ENCODE results near the gene ATP6V1B1. TPM values are rescaled to one million over a fixed set of nuclear protein-coding genes. Genes with fewer than 3 reads are reported as not detected.

ATP6V1B1 gene
- total and polyA plus RNA-seq, 2 of the 13 experiments (the other 11 are each of a cell fraction or from before 2014, with no cell fraction given), result 0.58 to 1.6 TPM

- Histone ChIP-seq H3K36me3 (replicated peaks in 1 of 2; ENCODE audit: control insufficient read depth in 1 of 2, insufficient read depth in 2 of 2, low read length in 2 of 2) (peaks cover 16 to 17% of the 10 kb centered on the region in 2 experiments), H3K4me1 (ENCODE audit: insufficient read depth, low read length) (peaks cover 3% of the 10 kb centered on the region), H4K20me1 (ENCODE audit: insufficient read depth, low read length) (no peaks in the 10 kb centered on the region), H3K9me3 (ENCODE audit: low read length) (no peaks in the 10 kb centered on the region), H3K27ac (ENCODE audit: extremely low read length, insufficient read depth, low read length) (no peak overlapping the region), H3K9ac (ENCODE audit: insufficient read depth, low read depth, low read length) (no peak overlapping the region), H3K4me2 (ENCODE audit: low read depth, low read length) (no peak overlapping the region), H3K27me3 (ENCODE audit: control insufficient read depth in 1 of 2, insufficient read depth in 2 of 2, low read length in 2 of 2) (no peaks in the 10 kb centered on the region), H3K79me2 (ENCODE audit: insufficient read depth, low read length) (no peaks in the 10 kb centered on the region), H2AFZ (ENCODE audit: low read length) (no peak overlapping the region), H3K4me3 (replicated peaks in 1 of 3; ENCODE audit: insufficient read depth in 1 of 3, low read depth in 2 of 3, low read length in 3 of 3) (no peak overlapping the region)
- WGBS (ENCODE audit: low lambda C conversion rate), result 95% methylated on average over 3 of the region's 3 CpGs
- TF ChIP-seq PPARG (CRISPR knock-in tag; conservative IDR thresholded peaks at IDR 0.05), result no peak
- TF ChIP-seq, protein P1, sequence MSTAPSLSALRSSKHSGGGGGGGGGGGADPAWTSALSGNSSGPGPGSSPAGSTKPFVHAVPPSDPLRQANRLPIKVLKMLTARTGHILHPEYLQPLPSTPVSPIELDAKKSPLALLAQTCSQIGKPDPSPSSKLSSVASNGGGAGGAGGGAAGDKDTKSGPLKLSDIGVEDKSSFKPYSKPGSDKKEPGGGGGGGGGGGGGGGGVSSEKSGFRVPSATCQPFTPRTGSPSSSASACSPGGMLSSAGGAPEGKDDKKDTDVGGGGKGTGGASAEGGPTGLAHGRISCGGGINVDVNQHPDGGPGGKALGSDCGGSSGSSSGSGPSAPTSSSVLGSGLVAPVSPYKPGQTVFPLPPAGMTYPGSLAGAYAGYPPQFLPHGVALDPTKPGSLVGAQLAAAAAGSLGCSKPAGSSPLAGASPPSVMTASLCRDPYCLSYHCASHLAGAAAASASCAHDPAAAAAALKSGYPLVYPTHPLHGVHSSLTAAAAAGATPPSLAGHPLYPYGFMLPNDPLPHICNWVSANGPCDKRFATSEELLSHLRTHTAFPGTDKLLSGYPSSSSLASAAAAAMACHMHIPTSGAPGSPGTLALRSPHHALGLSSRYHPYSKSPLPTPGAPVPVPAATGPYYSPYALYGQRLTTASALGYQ (CRISPR knock-in tag; IDR thresholded peaks at IDR 0.05), result no peak
- TF ChIP-seq SAP130 (CRISPR knock-in tag; IDR thresholded peaks at IDR 0.05; ENCODE audit: low read depth), result no peak
- TF ChIP-seq, protein P2, sequence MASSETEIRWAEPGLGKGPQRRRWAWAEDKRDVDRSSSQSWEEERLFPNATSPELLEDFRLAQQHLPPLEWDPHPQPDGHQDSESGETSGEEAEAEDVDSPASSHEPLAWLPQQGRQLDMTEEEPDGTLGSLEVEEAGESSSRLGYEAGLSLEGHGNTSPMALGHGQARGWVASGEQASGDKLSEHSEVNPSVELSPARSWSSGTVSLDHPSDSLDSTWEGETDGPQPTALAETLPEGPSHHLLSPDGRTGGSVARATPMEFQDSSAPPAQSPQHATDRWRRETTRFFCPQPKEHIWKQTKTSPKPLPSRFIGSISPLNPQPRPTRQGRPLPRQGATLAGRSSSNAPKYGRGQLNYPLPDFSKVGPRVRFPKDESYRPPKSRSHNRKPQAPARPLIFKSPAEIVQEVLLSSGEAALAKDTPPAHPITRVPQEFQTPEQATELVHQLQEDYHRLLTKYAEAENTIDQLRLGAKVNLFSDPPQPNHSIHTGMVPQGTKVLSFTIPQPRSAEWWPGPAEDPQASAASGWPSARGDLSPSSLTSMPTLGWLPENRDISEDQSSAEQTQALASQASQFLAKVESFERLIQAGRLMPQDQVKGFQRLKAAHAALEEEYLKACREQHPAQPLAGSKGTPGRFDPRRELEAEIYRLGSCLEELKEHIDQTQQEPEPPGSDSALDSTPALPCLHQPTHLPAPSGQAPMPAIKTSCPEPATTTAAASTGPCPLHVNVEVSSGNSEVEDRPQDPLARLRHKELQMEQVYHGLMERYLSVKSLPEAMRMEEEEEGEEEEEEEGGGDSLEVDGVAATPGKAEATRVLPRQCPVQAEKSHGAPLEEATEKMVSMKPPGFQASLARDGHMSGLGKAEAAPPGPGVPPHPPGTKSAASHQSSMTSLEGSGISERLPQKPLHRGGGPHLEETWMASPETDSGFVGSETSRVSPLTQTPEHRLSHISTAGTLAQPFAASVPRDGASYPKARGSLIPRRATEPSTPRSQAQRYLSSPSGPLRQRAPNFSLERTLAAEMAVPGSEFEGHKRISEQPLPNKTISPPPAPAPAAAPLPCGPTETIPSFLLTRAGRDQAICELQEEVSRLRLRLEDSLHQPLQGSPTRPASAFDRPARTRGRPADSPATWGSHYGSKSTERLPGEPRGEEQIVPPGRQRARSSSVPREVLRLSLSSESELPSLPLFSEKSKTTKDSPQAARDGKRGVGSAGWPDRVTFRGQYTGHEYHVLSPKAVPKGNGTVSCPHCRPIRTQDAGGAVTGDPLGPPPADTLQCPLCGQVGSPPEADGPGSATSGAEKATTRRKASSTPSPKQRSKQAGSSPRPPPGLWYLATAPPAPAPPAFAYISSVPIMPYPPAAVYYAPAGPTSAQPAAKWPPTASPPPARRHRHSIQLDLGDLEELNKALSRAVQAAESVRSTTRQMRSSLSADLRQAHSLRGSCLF (CRISPR knock-in tag; IDR thresholded peaks at IDR 0.05; ENCODE audit: borderline replicate concordance), result no peak
- no peak for TF ChIP-seq ZBTB21 (CRISPR knock-in tag; IDR thresholded peaks at IDR 0.05)
- no peak for TF ChIP-seq ZNF468 (CRISPR knock-in tag; IDR thresholded peaks at IDR 0.05)
- TF ChIP-seq ZNF160 (CRISPR knock-in tag; IDR thresholded peaks at IDR 0.05), result no peak
- no peak for TF ChIP-seq CENPX (CRISPR knock-in tag; IDR thresholded peaks at IDR 0.05)
- TF ChIP-seq SMAD3 (CRISPR knock-in tag; IDR thresholded peaks at IDR 0.05), result no peak
- no peak for TF ChIP-seq ZNF850 (CRISPR knock-in tag; conservative IDR thresholded peaks at IDR 0.05)
- TF ChIP-seq SSRP1 (CRISPR knock-in tag; IDR thresholded peaks at IDR 0.05), result no peak
- ATAC-seq, result no peak
- POLR2A ChIA-PET, result no interaction called here
- in situ Hi-C loops (cut with HindIII; ENCODE audit: extremely low pct_ligation_motif_present, low pct_unique_long_range_greater_than_20kb), result no loop called here
- CTCF ChIA-PET (ENCODE audit: low intra/inter-chr PET ratio, low total read pairs), result no interaction called here
- DNase-seq (ENCODE audit: low spot score), result no peak
- no peak for FAIRE-seq
- intact Hi-C loops (cut with micrococcal nuclease; ENCODE audit: unreplicated experiment), result no loop called here
- BruUV-seq (replicated peaks), result no TSS peak
These were observed 47.3 kb downstream of the ATP6V1B1 start for GRCh38 chr2:70982971-70983370.

All from HepG2 (cell line).